SU-DHL-6 (cell line): Measurements from ENCODE around the gene STYXL2.

Source experiments
- EZH2phosphoT487 ChIP-seq: fragments of 200-600 bp; sonication (generic), shearing (Covaris generic); conservative IDR thresholded peaks from 2 replicates; pipeline ENCODE4 v1.6.1; 2018; ENCODE audit warnings: mild to moderate bottlenecking, antibody characterized with exemption, low read length, moderate library complexity, mixed read lengths
- TF ChIP-seq, protein P1 (sequence below): fragments of 200-600 bp; sonication (generic); IDR thresholded peaks from one replicate; pipeline ENCODE4 v1.5.1; 2017; ENCODE audit warnings: antibody characterized with exemption, mild to moderate bottlenecking, low read length, moderate library complexity; ENCODE audit not compliant: insufficient read depth, poor library complexity, severe bottlenecking

DNA sequence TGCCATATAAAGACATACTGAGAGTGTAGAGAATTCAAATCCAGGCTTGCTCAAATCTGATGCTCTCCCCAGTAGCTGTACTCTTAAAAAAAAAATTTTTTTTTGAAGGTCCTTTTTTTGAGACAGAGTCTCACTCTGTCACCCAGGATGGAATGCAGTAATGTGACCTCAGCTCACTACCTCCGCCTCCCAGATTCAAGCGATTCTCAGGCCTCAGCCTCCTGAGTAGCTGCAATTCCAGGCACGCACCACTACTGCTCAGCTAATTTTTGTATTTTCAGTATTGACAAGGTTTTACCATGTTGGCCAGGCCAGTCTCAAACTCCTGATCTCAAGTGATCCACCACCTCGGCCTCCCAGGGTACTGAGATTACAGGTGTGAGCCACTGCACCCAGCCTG, 28.7 kb downstream of the STYXL2 start:
- TF ChIP-seq, protein P1, sequence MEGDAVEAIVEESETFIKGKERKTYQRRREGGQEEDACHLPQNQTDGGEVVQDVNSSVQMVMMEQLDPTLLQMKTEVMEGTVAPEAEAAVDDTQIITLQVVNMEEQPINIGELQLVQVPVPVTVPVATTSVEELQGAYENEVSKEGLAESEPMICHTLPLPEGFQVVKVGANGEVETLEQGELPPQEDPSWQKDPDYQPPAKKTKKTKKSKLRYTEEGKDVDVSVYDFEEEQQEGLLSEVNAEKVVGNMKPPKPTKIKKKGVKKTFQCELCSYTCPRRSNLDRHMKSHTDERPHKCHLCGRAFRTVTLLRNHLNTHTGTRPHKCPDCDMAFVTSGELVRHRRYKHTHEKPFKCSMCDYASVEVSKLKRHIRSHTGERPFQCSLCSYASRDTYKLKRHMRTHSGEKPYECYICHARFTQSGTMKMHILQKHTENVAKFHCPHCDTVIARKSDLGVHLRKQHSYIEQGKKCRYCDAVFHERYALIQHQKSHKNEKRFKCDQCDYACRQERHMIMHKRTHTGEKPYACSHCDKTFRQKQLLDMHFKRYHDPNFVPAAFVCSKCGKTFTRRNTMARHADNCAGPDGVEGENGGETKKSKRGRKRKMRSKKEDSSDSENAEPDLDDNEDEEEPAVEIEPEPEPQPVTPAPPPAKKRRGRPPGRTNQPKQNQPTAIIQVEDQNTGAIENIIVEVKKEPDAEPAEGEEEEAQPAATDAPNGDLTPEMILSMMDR, result no peak
- no peak for TF ChIP-seq EZH2phosphoT487
